Progenitor cell of endocrine pancreas (in vitro differentiated cells): ENCODE results near the gene RASA4B. TPM values are rescaled to one million over a fixed set of nuclear protein-coding genes. Genes with fewer than 3 reads are reported as not detected.

Source experiments
- DNase-seq: peaks from one replicate; pipeline ENCODE4 v3.0.0; 2021; ENCODE audit warnings: low spot score; ENCODE audit not compliant: unreplicated experiment
- H3K27ac Mint-ChIP-seq: 2 replicates; pipeline ENCODE4 v1.8.0; 2021; ENCODE audit warnings: mild to moderate bottlenecking, moderate library complexity, mixed read lengths
- H3K27me3 Mint-ChIP-seq: 2 replicates; pipeline ENCODE4 v1.8.0; 2021; ENCODE audit warnings: mixed read lengths
- H3K36me3 Mint-ChIP-seq: 2 replicates; pipeline ENCODE4 v1.8.0; 2022; ENCODE audit warnings: mixed read lengths; ENCODE audit not compliant: insufficient read depth
- H3K4me1 Mint-ChIP-seq: 2 replicates; pipeline ENCODE4 v1.8.0; 2021; ENCODE audit warnings: low read depth, mixed read lengths
- H3K4me3 Mint-ChIP-seq: 2 replicates; pipeline ENCODE4 v1.8.0; 2021; ENCODE audit warnings: low read depth, mild to moderate bottlenecking, moderate library complexity, mixed read lengths
- H3K9me3 Mint-ChIP-seq: 2 replicates; pipeline ENCODE4 v1.8.0; 2021; ENCODE audit warnings: low read depth, mixed read lengths
- CTCF ChIP-seq: fragments of 200-600 bp; sonication (generic); IDR thresholded peaks from one replicate; pipeline ENCODE4 v1.5.0; 2021; ENCODE audit warnings: antibody characterized with exemption, mild to moderate bottlenecking; ENCODE audit not compliant: unreplicated experiment
- total RNA-seq: library from RNA; stranded (reverse); gene quantifications from 2 replicates; pipeline ENCODE4 v1.2.1, GENCODE V29; 2021

Gene RASA4B
- total RNA-seq, 1 donor from 2014 or later = 10.8 TPM

- H3K4me1 Mint-ChIP-seq = peaks cover 12% of the 10 kb centered on the region
- peak overlapping the region; percentile 93 for H3K27ac Mint-ChIP-seq
- H3K36me3 Mint-ChIP-seq = peaks cover 2% of the 10 kb centered on the region
- peak overlapping the region; percentile 96 for H3K4me3 Mint-ChIP-seq
- no peak for TF ChIP-seq CTCF
- no peaks in the 10 kb centered on the region for H3K27me3 Mint-ChIP-seq
- no peaks in the 10 kb centered on the region for H3K9me3 Mint-ChIP-seq
- DNase-seq = no peak
These were observed 53.6 kb downstream of the RASA4B start for GRCh38 chr7:102463841-102464576.

GRCh38 chr7:102460467-102460866 lies 57.1 kb downstream of the RASA4B start:
- Mint-ChIP-seq H3K27me3 (no peaks in the 10 kb centered on the region), H3K36me3 (no peaks in the 10 kb centered on the region), H3K9me3 (no peaks in the 10 kb centered on the region), H3K27ac (peak overlapping the region; percentile 71), H3K4me3 (no peak overlapping the region), H3K4me1 (peaks cover 9% of the 10 kb centered on the region)
- TF ChIP-seq CTCF = no peak
- no peak for DNase-seq

- DNase-seq = no peak
- Mint-ChIP-seq H3K4me3 (no peak overlapping the region), H3K4me1 (peaks cover 7% of the 10 kb centered on the region), H3K9me3 (no peaks in the 10 kb centered on the region), H3K36me3 (no peaks in the 10 kb centered on the region), H3K27me3 (no peaks in the 10 kb centered on the region), H3K27ac (no peak overlapping the region)
- no peak for TF ChIP-seq CTCF
These were observed 58.2 kb downstream of the RASA4B start for GRCh38 chr7:102459221-102459844.

GRCh38 chr7:102457352-102457924 lies 60.1 kb downstream of the RASA4B start:
- H3K27me3 Mint-ChIP-seq = no peaks in the 10 kb centered on the region
- H3K9me3 Mint-ChIP-seq = no peaks in the 10 kb centered on the region
- no peaks in the 10 kb centered on the region for H3K36me3 Mint-ChIP-seq
- DNase-seq = no peak
- no peak for TF ChIP-seq CTCF
- H3K4me1 Mint-ChIP-seq = no peaks in the 10 kb centered on the region
- no peak overlapping the region for H3K27ac Mint-ChIP-seq
- H3K4me3 Mint-ChIP-seq = no peak overlapping the region

- Mint-ChIP-seq H3K27me3 (no peaks in the 10 kb centered on the region), H3K9me3 (no peaks in the 10 kb centered on the region), H3K4me1 (no peaks in the 10 kb centered on the region), H3K36me3 (no peaks in the 10 kb centered on the region), H3K27ac (no peak overlapping the region), H3K4me3 (no peak overlapping the region)
- DNase-seq = no peak
- TF ChIP-seq CTCF = no peak
These were observed 61.2 kb downstream of the RASA4B start for GRCh38 chr7:102456327-102456726.
